Measurements from ENCODE around the gene ZNRF2. TPM values are rescaled to one million over a fixed set of nuclear protein-coding genes. Genes with fewer than 3 reads are reported as not detected.
A peak's percentile ranks its signal among the peaks of the same experiment; 100 is the strongest.
"Not testable (repeated sequence)": the region's sequence is repeated elsewhere in the genome, so short reads cannot be mapped to it uniquely, and the experiment has no call there.

ZNRF2 gene
- total RNA-seq, 3 donors from 2014 or later (not counting 1 experiment from before 2014, with no cell fraction given), result 35.0 to 43.7 (median 36.3) TPM

- H3K27ac ChIP-seq (ENCODE audit: low read length); H3K4me3 ChIP-seq (ENCODE audit: low read length); ATAC-seq; H3K9me3 Mint-ChIP-seq; H3K36me3 ChIP-seq (ENCODE audit: control insufficient read depth, insufficient read depth, low read length); H3K9me3 ChIP-seq (ENCODE audit: control insufficient read depth, insufficient read depth, low read length); H3K27me3 ChIP-seq (ENCODE audit: control insufficient read depth, insufficient read depth, low read length); DNase-seq; H3K36me3 Mint-ChIP-seq; H3K27me3 Mint-ChIP-seq (ENCODE audit: low read depth in 2 of 2); H3K4me3 Mint-ChIP-seq; intact Hi-C loops (cut with micrococcal nuclease): not testable (repeated sequence)
- Mint-ChIP-seq H3K4me1 (peaks cover 48 to 54% of the 10 kb centered on the region in 2 donors), H3K27ac (peak overlapping the region in 1 of 2 donors; percentile 14)
- WGBS (ENCODE audit: insufficient coverage), result 88% methylated on average over 2 of the region's 3 CpGs
- peaks cover 11% of the 10 kb centered on the region for H3K4me1 ChIP-seq (ENCODE audit: control insufficient read depth, insufficient read depth, low read length)
These were observed 14.0 kb downstream of the ZNRF2 start for GRCh38 chr7:30298409-30298808.

- peaks cover 51 to 52% of the 10 kb centered on the region in 2 donors for H3K4me1 Mint-ChIP-seq
- H3K36me3 Mint-ChIP-seq, result no peaks in the 10 kb centered on the region
- H3K27ac ChIP-seq (ENCODE audit: low read length), result no peak overlapping the region
- no peaks in the 10 kb centered on the region for H3K27me3 ChIP-seq (ENCODE audit: control insufficient read depth, insufficient read depth, low read length)
- no peak overlapping the region for H3K27ac Mint-ChIP-seq
- H3K4me1 ChIP-seq (ENCODE audit: control insufficient read depth, insufficient read depth, low read length), result peaks cover 6% of the 10 kb centered on the region
- DNase-seq (no peak), ATAC-seq (no peak)
- no peak overlapping the region for H3K4me3 Mint-ChIP-seq
- no peaks in the 10 kb centered on the region for H3K9me3 Mint-ChIP-seq
- 96% methylated on average over 5 of the region's 7 CpGs for WGBS (ENCODE audit: insufficient coverage)
- no peak for TF ChIP-seq CTCF (IDR thresholded peaks at IDR 0.05)
- no peak overlapping the region for H3K4me3 ChIP-seq (ENCODE audit: low read length)
- no peaks in the 10 kb centered on the region for H3K27me3 Mint-ChIP-seq (ENCODE audit: low read depth in 2 of 2)
- H3K9me3 ChIP-seq (ENCODE audit: control insufficient read depth, insufficient read depth, low read length), result no peaks in the 10 kb centered on the region
- no peaks in the 10 kb centered on the region for H3K36me3 ChIP-seq (ENCODE audit: control insufficient read depth, insufficient read depth, low read length)
- intact Hi-C loops (cut with micrococcal nuclease), result no loop called here
These were observed 17.4 kb downstream of the ZNRF2 start for GRCh38 chr7:30301751-30302150.

GRCh38 chr7:30302656-30303311 is 18.4 kb downstream of the ZNRF2 start:
- Mint-ChIP-seq H3K9me3 (no peaks in the 10 kb centered on the region), H3K4me3 (no peak overlapping the region), H3K27me3 (ENCODE audit: low read depth in 2 of 2) (no peaks in the 10 kb centered on the region), H3K4me1 (peaks cover 49 to 51% of the 10 kb centered on the region in 2 donors), H3K36me3 (no peaks in the 10 kb centered on the region), H3K27ac (no peak overlapping the region)
- no peak for TF ChIP-seq CTCF (IDR thresholded peaks at IDR 0.05)
- Histone ChIP-seq H3K27ac (ENCODE audit: low read length) (no peak overlapping the region), H3K9me3 (ENCODE audit: control insufficient read depth, insufficient read depth, low read length) (no peaks in the 10 kb centered on the region), H3K27me3 (ENCODE audit: control insufficient read depth, insufficient read depth, low read length) (no peaks in the 10 kb centered on the region), H3K36me3 (ENCODE audit: control insufficient read depth, insufficient read depth, low read length) (no peaks in the 10 kb centered on the region), H3K4me3 (ENCODE audit: low read length) (no peak overlapping the region), H3K4me1 (ENCODE audit: control insufficient read depth, insufficient read depth, low read length) (peaks cover 6% of the 10 kb centered on the region)
- ATAC-seq (no peak), DNase-seq (no peak)
- 100% methylated on average over 8 of the region's 10 CpGs for whole genome bisulfite sequencing (ENCODE audit: insufficient coverage)
- intact Hi-C loops (cut with micrococcal nuclease), result no loop called here

- H3K4me1 ChIP-seq (ENCODE audit: control insufficient read depth, insufficient read depth, low read length), result peaks cover 9% of the 10 kb centered on the region
- Mint-ChIP-seq H3K27ac (peak overlapping the region in 1 of 2 donors; percentile 39), H3K9me3 (no peaks in the 10 kb centered on the region), H3K27me3 (ENCODE audit: low read depth in 2 of 2) (no peaks in the 10 kb centered on the region), H3K36me3 (no peaks in the 10 kb centered on the region), H3K4me1 (peaks cover 50 to 52% of the 10 kb centered on the region in 2 donors), H3K4me3 (no peak overlapping the region)
- no peak overlapping the region for H3K4me3 ChIP-seq (ENCODE audit: low read length)
- no peak overlapping the region for H3K27ac ChIP-seq (ENCODE audit: low read length)
- H3K36me3 ChIP-seq (ENCODE audit: control insufficient read depth, insufficient read depth, low read length), result no peaks in the 10 kb centered on the region
- H3K9me3 ChIP-seq (ENCODE audit: control insufficient read depth, insufficient read depth, low read length), result no peaks in the 10 kb centered on the region
- no CpG with 5 or more reads among the region's 1 CpG for WGBS (ENCODE audit: insufficient coverage)
- DNase-seq, result no peak
- ATAC-seq, result no peak
- TF ChIP-seq CTCF (IDR thresholded peaks at IDR 0.05), result no peak
- intact Hi-C loops (cut with micrococcal nuclease), result no loop called here
- no peaks in the 10 kb centered on the region for H3K27me3 ChIP-seq (ENCODE audit: control insufficient read depth, insufficient read depth, low read length)
These were observed 19.1 kb downstream of the ZNRF2 start for GRCh38 chr7:30303312-30304039.

All from natural killer cell (primary cell).